GM18520 (cell line): Measurements from ENCODE around the gene CEACAM16.

Experiments
- ATAC-seq: cut with Tn5 transposase; IDR thresholded peaks from one replicate; pipeline ENCODE4 v1.9.1; 2021; ENCODE audit not compliant: unreplicated experiment

Gene CEACAM16

DNA sequence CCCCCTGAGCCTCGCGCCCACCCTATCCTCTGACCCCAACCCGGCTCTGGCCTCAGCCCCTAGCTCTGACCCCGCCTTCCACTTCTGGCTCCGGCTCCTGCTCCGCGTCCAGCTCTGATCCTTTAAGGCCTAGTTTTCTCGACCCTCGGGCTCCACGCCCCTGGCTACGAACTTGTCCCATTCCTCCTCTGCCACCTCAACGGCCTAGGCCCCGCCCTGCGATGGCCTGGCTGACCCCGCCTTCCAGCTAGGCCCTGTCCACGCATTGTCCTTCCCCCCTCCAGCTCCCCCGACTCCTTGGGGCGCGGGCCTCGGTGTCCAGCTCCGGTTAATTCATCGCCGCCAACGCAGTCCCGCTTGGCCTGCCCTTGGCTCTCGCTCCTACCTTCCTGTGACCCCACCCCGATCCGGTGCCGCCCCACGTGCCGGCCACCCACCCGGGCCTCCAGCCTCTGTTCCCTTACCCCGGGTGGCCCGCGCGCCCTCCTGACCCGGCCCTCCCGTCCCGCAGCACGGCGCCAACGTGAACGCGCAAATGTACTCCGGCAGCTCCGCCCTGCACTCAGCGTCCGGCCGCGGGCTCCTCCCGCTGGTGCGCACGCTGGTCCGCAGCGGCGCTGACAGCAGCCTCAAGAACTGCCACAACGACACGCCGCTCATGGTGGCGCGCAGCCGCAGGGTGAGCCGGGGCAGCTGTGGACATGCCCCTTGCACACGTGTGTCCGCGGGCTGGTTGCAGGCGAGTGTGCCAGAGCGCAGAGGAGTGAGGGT is 59.0 kb downstream of the CEACAM16 start:
- no peak for ATAC-seq

DNA sequence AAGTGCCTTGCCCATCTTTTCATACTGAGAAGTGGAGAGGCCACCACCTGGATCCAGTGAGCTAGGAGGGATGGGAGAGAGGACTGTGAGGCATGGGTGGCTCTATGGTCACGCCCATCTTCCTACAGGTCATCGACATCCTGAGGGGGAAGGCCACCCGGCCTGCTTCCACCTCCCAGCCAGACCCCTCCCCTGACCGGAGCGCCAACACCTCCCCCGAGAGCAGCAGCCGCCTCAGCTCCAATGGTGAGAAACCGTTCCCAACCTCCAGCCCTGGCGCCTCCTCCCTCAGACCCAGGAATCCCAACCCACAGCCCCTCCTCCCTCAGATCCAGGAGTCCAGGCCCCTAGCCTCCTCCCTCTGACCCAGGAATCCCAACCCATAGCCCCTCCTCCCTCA is 59.6 kb downstream of the CEACAM16 start:
- ATAC-seq: no peak

DNA sequence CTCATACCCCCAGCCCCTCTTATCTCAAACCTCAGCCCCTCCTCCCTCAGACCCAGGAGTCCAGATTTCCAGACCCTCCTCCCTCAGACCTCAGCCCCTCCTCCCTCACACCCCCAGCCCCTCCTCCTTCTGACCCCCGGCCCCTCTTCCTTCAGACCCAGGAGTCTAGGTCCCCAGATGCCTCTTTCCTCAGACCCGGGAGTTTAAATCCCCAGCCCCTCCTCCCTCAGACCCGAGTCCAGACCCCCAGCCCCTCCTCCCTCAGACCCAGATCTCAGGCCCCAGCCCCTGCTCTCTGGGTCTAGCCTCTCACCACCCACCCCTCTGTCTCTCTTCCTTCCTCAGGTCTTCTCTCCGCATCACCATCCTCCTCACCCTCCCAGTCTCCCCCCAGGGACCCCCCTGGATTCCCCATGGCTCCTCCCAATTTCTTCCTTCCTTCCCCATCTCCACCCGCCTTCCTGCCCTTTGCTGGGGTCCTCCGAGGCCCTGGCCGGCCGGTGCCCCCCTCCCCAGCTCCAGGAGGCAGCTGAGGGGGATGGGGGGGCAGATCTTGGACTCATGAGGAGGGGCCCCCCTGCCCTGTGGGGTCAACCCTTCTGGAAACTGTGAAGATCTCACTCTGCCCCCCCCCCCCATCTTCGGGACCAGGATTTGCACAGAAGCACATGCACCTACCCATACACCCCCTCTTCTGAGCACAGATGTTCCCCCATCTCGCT is 60.3 kb downstream of the CEACAM16 start:
- ATAC-seq: no peak
